22Rv1 (cell line): ENCODE results near the gene TSLP.

Experiments used
- H3K27ac ChIP-seq: fragments of 450-650 bp; 2 replicates; pipeline ENCODE4 v1.5.1; 2017
- CTCF ChIP-seq: fragments of 450-650 bp; IDR thresholded peaks from 2 replicates; pipeline ENCODE4 v1.5.1; 2017; ENCODE audit warnings: mild to moderate bottlenecking
- ZFX ChIP-seq: fragments of 450-650 bp; IDR thresholded peaks from 2 replicates; pipeline ENCODE4 v1.6.1; 2017; ENCODE audit warnings: antibody characterized with exemption, borderline replicate concordance

TSLP gene

GRCh38 chr5:111074244-111074643, 2.7 kb downstream of the TSLP start:
- no peak for TF ChIP-seq CTCF
- H3K27ac ChIP-seq = no peak overlapping the region

GRCh38 chr5:111075520-111075919, 4.0 kb downstream of the TSLP start:
- no peak overlapping the region for H3K27ac ChIP-seq
- no peak for TF ChIP-seq CTCF
- no peak for TF ChIP-seq ZFX

DNA sequence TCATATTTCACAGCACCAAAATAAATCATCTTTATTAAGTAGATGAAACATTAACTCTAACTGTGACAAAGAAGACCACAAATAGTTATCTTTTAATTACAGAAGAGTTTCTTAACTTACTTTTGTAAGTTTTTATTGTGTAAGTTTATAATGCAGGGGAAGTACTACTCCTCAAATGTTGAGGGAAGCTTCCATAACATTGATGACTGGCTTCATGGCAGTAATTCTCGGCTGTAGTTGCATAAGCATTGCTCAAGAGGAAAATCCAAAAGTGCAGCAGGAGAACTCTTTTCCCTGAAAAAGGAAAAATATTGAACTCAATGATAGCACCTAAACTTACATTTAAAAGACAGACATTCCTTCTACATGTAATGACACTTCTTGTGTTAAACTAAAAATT, 4.6 kb downstream of the TSLP start:
- H3K27ac ChIP-seq = no peak overlapping the region

DNA sequence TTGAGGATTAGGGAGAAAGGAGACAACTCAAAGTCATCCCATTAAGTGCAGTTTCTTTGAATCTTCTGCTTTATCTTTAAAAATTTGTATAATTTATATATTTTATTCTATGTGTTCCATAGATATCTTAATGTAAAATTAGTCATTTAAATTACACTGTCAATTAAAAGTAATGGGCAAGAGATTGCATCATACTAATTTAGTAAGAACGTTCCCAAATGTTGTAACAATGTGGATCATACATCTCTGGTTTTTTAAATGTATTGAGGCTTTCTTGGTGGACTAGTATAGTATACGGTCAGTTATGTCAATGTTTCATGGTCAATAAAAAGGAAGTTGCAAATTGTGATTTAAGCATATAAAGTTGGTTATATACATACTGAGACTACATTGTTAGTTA, 6.2 kb downstream of the TSLP start:
- TF ChIP-seq CTCF (no peak), ZFX (no peak)
- H3K27ac ChIP-seq = no peak overlapping the region

More for the DNA sequence above, 4.6 kb downstream of the TSLP start:
- TF ChIP-seq ZFX = no peak
- no peak for TF ChIP-seq CTCF

DNA sequence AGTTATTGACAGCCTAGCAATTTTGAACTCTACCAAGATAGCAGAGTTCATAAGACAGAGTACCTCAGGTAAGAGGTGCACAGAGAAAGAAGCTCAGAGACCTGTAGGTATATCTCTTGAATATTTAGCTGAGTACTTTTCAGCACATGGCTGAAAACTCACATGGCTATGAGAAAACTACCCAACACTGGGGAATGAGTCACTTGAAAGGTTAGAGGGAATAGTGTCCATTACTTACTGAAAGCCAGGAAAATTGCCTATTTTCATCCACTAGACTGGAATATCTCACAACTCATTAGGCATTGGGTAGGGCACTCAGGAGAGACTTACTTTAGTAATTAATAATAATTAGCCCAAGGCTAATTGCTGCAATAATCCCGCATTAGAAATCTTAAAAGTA, 8.3 kb downstream of the TSLP start:
- no peak overlapping the region for H3K27ac ChIP-seq
- TF ChIP-seq ZFX = no peak
- TF ChIP-seq CTCF = no peak

GRCh38 chr5:111083323-111083722, 11.8 kb downstream of the TSLP start:
- TF ChIP-seq ZFX = no peak
- TF ChIP-seq CTCF = no peak
- H3K27ac ChIP-seq = no peak overlapping the region

- H3K27ac ChIP-seq = peak within 1 kb of the TSS; percentile 84
- no peak for TF ChIP-seq ZFX
- no peak for TF ChIP-seq CTCF
Measured at GRCh38 chr5:111092062-111092853, 20.7 kb downstream of the TSLP start, which contains the start of gene WDR36. TSS of gene WDR36 (plus strand) at chr5:111092348. CDS start at chr5:111092457, 109 bp downstream.
